Activated CD8-positive, alpha-beta memory T cell treated with anti-CD3 and anti-CD28 coated beads, Interleukin-2, amount 50 U/mL, for 1 hour (primary cell): Measurements from ENCODE around the gene ABCB8.

Source experiments
- DNase-seq: peaks from one replicate; pipeline ENCODE4 v3.0.0-alpha.2; 2020; ENCODE audit errors: extremely low read depth

The ABCB8 gene

DNA sequence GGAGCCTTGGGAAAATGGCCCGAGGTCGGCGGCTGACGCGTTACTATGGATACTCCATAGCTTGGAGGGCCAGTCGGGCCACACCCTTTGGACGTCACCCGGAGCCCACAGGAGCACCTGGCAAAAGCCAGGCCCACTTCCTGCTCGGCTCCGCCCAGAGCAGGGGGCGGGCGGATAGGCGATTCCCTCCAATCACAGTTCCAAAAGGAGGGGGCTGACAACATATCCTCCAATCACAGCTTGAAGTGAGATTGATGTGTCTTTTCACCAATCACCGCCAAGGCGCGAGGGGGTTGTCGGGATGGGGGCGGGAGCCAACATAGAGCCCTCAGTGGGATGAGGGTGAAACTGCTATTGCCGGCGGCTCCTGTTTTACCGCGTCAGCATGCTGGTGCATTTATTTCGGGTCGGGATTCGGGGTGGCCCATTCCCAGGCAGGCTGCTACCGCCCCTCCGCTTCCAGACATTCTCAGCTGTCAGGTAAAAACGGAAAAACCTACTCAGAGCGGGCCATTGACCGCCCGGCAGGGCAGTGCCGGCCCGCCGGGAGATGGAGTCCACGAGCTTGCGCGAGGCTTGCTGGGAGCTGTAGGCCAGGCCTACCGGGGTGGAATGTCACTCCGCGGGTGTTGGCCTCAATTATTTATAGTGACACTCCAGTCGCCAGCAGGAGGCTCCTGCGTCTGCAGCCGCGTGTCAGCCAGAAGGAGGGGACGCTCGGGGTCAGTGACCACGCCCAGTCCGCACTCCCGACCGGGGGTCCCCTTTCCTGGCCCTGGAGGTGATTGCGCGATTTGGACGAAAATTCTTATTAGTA lies at the start of gene ABCB8:
TSS of gene ABCB8 (plus strand) at position 320 of the 817 bp plus-strand sequence. CDS start at position 386, 66 bp downstream.
- DNase-seq = peak; percentile 95

DNA sequence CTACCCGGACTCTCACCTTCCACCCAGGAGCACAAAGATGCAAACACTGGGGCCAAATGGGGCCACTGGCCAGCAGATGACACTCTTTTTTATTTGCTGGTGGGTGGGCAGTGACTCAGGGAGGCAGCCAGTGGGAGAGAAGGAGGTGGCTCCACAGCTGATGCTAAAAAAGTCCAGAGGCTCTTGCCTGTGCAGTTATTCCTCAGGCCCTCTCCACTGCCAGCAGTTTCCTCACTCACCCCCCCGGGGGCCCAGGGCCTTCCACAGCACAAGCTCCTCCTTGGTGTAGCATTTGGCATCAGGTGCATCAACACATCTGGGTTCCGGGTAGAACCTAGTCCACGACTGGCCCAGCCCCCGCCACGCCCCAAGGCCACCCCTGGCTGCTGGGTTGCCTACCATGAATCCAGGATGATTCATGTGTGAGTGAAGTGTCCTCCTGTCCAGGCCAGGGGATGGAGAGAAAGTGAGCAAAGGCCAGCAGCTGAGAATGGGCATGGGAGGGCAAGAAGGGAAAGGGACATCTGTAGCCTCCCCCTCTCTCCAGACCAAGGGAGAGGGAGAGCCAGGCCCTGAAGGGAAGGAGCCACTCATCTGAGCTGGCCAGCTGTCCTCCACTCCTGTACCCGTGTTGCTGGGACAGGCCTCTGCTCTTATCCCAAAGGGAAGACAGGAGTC lies 48.4 kb upstream of the ABCB8 start:
- DNase-seq = no peak

- no peak for DNase-seq
Observed at GRCh38 chr7:150980663-150981062, 47.6 kb upstream of the ABCB8 start.

- no peak for DNase-seq
Observed at GRCh38 chr7:150981644-150982043, 46.6 kb upstream of the ABCB8 start.

GRCh38 chr7:150982351-150982750 lies 45.9 kb upstream of the ABCB8 start:
- no peak for DNase-seq

GRCh38 chr7:150983893-150984368 lies 44.3 kb upstream of the ABCB8 start:
- no peak for DNase-seq

DNA sequence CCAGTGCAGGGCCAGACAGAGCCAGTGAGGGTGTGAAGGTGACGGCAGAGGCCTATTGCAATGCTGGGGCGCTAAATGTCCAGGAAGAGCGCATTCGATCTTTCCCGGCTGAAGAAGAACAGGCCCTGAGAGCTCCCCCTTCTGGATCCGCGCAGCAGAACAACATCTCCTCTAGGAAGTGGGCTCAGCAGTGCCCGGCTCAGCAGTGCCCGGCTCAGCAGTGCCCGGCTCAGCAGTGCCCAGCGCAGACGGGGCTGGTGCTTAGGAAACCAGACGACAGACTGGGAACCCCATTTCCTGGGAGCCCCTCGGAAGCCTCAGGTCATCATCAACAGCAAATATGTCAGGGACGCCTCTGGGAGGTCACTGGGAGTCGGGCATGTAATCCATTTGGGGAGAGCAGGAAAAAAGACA lies 42.1 kb upstream of the ABCB8 start:
- no peak for DNase-seq

GRCh38 chr7:150986556-150986955 lies 41.7 kb upstream of the ABCB8 start:
- no peak for DNase-seq

GRCh38 chr7:150988230-150989226 lies 39.7 kb upstream of the ABCB8 start:
- no peak for DNase-seq

GRCh38 chr7:150989456-150989855 lies 38.8 kb upstream of the ABCB8 start:
- no peak for DNase-seq

- DNase-seq = no peak
Observed at GRCh38 chr7:150990416-150991186, 37.6 kb upstream of the ABCB8 start, which contains the start of gene NOS3. Gene NOS3, plus strand, starts transcription at chr7:150991017. Its CDS starts 2,787 bp downstream, at chr7:150993804.

DNA sequence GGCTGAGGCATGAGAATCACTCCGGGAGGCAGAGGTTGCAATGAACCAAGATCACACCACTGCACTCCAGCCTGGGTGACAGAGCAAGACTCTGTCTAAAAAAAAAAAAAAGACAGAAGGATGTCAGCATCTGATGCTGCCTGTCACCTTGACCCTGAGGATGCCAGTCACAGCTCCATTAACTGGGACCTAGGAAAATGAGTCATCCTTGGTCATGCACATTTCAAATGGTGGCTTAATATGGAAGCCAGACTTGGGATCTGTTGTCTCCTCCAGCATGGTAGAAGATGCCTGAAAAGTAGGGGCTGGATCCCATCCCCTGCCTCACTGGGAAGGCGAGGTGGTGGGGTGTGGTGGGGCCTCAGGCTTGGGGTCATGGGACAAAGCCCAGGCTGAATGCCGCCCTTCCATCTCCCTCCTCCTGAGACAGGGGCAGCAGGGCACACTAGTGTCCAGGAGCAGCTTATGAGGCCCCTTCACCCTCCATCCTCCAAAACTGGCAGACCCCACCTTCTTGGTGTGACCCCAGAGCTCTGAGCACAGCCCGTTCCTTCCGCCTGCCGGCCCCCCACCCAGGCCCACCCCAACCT lies 36.1 kb upstream of the ABCB8 start:
- DNase-seq = no peak

GRCh38 chr7:150992833-150993302 lies 35.4 kb upstream of the ABCB8 start:
- no peak for DNase-seq

GRCh38 chr7:150993511-150993910 lies 34.7 kb upstream of the ABCB8 start:
- no peak for DNase-seq

- DNase-seq = no peak
Observed at GRCh38 chr7:150994141-150994837, 34.0 kb upstream of the ABCB8 start.

DNA sequence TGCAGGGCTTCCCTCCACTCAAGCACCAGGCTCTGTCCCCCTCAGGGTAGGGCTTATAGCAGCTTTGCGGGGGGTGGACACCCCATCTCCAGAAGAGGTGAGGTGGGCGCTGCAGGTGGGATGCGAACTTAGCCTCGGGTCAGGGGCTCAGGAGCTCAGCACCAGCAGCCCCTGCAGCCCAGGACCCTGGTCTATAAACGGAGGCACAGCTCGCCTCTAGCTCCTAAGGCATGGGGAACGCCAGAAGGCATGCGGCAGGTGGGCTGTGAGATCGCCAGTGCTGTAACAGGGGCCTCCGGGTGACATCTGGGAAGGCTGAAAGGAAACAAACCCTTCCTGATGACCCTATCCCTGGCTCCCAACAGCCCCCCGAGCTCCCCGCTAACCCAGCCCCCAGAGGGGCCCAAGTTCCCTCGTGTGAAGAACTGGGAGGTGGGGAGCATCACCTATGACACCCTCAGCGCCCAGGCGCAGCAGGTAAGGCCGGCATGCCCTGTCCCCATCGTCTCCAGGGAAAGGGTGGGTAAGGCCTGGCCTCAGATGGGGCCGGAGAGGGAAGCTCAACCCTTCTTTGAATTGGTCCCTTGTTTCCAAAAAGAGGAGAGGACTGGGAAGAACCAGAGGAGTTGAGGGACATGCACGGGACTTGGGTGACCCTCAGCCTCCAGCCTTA lies 33.3 kb upstream of the ABCB8 start:
- no peak for DNase-seq

- DNase-seq = no peak
Observed at GRCh38 chr7:150996376-150997074, 31.7 kb upstream of the ABCB8 start.

DNA sequence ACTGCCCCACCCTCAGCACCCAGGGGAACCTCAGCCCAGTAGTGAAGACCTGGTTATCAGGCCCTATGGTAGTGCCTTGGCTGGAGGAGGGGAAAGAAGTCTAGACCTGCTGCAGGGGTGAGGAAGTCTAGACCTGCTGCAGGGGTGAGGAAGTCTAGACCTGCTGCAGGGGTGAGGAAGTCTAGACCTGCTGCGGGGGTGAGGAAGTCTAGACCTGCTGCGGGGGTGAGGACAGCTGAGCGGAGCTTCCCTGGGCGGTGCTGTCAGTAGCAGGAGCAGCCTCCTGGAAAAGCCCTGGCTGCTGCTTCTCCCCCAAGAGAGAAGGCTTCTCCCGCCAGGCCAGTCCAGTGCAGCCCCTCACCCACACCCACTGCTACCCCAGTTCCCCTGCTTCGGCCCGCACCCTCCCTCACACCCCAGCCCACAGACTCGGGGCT lies 31.2 kb upstream of the ABCB8 start:
- no peak for DNase-seq
